HG03103 (cell line): Measurements from ENCODE around the gene CD300LD.

ENCODE experiments used
- ATAC-seq: cut with Tn5 transposase; IDR thresholded peaks from one replicate; pipeline ENCODE4 v1.9.1; 2021; ENCODE audit warnings: low read depth; ENCODE audit not compliant: unreplicated experiment

Gene CD300LD

GRCh38 chr17:74545843-74546230 lies 46.2 kb downstream of the CD300LD start, which contains the start of gene CD300C:
CD300C (minus strand) TSS chr17:74546115; CDS start chr17:74545782, 333 bp downstream.
- ATAC-seq: no peak

- no peak for ATAC-seq
Observed at GRCh38 chr17:74544991-74545842, 46.9 kb downstream of the CD300LD start.

- no peak for ATAC-seq
Observed at GRCh38 chr17:74543891-74544760, 48.0 kb downstream of the CD300LD start.

GRCh38 chr17:74543406-74543805 lies 48.7 kb downstream of the CD300LD start:
- ATAC-seq: no peak

- ATAC-seq: no peak
Observed at GRCh38 chr17:74542727-74543383, 49.2 kb downstream of the CD300LD start.

- no peak for ATAC-seq
Observed at GRCh38 chr17:74542166-74542565, 49.9 kb downstream of the CD300LD start.

- no peak for ATAC-seq
Observed at GRCh38 chr17:74541176-74542111, 50.6 kb downstream of the CD300LD start.

GRCh38 chr17:74539281-74539820 lies 52.7 kb downstream of the CD300LD start:
- no peak for ATAC-seq

GRCh38 chr17:74536890-74537289 lies 55.2 kb downstream of the CD300LD start:
- no peak for ATAC-seq

GRCh38 chr17:74532115-74532514 lies 60.0 kb downstream of the CD300LD start:
- ATAC-seq: no peak

GRCh38 chr17:74531231-74531761 lies 60.8 kb downstream of the CD300LD start, which contains the start of gene CD300LB:
CD300LB (minus strand) TSS chr17:74531475; CDS start chr17:74531350, 125 bp downstream.
- ATAC-seq: no peak

GRCh38 chr17:74530831-74531150 lies 61.3 kb downstream of the CD300LD start:
- no peak for ATAC-seq
